HG03064 (cell line): ENCODE measurements around the gene OR8B12.

Source experiments
- ATAC-seq: cut with Tn5 transposase; IDR thresholded peaks from one replicate; pipeline ENCODE4 v1.9.1; 2021; ENCODE audit warnings: low read depth; ENCODE audit not compliant: unreplicated experiment

OR8B12 gene, protein sequence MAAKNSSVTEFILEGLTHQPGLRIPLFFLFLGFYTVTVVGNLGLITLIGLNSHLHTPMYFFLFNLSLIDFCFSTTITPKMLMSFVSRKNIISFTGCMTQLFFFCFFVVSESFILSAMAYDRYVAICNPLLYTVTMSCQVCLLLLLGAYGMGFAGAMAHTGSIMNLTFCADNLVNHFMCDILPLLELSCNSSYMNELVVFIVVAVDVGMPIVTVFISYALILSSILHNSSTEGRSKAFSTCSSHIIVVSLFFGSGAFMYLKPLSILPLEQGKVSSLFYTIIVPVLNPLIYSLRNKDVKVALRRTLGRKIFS

DNA sequence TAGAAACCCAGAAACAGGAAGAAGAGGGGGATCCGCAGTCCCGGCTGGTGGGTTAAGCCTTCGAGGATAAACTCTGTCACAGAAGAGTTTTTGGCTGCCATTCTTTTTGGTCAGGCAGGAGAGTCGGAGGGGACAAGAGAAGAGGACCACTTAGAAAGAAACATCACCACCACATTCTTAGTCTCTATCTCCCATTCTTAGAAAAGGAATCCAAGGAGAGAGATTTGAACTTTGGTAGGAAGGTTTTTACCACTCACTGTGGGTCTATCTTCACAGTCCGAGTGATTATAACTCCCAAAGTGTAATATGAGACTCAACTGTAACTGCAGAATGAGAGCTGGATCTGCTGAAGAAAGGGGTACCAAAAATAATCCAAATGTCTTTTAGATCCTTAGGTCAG is at the start of gene OR8B12:
TSS of gene OR8B12 (minus strand) at position 101 of the 400 bp plus-strand sequence. CDS start at position 101, 0 bp downstream.
- no peak for ATAC-seq

DNA sequence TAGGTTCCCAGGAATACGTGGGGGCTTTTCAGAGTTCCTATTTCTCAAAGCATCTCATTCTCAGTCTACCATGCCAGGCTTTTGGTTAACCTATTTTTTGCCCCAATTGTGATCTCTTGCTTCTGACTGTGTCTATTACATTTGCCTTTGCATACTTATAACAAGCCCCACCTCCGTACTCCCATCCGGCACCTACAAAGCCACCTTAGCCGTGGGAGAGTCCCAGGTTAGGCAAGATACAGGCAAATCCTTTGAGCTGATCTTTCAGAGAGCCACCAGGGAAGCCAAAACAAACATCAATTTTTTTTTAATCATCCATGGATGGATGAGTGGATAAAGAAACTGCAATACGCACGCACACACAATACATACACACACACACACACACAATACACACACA is 49.2 kb upstream of the OR8B12 start:
- no peak for ATAC-seq

DNA sequence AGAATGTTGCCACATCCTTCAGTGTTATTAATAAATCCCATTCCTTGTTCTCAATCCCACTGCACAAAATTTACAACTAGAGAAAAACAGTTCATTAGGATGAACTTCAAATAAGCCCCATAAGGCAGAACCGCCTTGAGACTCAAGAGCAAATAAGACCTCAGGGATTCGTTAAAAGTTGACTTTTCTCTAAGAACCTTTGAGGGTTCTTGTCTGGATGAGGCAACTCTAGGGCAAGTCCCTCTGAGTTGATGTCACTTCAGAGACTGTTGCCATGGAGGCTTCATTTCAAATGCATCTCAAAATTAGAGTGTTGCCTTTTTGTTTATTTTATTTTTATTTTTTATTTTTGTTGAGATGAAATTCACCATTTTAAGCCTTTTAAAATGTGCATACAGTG is 48.0 kb upstream of the OR8B12 start:
- ATAC-seq = no peak

DNA sequence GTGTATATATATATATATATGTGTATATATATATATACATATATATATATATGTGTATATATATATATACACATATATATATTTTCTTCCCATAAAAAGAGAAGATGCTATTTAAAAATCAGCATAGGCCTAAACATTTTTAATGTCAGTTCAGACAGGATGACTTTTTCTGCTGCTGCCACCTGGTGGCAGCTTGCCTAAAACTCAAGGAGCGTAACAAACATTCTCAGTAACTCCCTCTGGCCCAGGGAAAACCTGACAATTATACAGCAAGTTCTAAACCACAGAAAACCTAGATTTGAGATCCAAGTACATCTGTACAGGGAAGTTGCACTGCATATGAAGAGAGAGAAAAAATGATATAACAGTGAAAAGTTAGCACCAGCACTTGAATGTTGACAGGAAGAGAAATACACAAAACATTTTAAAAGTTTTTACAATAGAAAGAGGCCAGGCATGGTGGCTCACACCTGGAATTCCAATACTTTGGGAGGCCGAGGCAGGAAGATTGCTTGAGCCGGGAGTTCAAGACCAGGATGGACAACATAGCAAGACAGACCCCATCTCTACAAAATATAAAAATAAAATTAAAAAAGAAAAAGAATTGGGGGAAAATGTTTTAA is 42.9 kb upstream of the OR8B12 start:
- ATAC-seq = no peak

DNA sequence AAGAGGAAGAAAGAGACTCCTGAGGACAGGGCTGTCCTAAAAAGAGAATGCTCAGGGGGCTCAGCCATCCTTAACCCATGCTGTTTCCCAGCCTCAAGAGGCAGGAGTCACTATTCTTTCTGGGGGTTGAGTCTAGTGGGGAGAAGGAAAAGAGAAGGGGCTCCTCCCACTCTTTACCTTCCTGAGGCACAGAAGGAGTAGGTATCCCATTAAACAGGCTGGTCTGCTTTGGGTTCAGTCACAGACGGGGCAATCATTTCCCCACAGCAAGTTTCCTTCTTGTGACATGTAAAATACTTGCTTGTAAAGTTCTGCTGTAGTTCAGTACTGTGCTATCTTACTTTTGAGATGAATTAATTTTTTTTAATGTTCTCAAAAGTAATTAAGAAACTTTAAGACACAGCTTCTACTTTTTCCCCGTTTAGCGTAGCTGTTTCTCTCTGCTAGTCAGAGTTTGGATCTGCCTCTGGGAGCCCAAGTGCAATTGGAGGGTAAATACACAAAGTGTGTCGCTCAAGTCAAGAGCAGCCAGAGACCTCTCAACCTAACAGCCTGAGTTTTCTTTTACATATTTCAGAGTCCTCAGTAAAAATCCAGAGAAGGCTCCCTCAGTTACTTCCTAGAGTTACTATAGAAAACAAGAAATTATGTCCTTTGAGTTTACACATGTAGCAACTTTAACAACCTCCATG is 41.4 kb upstream of the OR8B12 start:
- ATAC-seq = no peak

DNA sequence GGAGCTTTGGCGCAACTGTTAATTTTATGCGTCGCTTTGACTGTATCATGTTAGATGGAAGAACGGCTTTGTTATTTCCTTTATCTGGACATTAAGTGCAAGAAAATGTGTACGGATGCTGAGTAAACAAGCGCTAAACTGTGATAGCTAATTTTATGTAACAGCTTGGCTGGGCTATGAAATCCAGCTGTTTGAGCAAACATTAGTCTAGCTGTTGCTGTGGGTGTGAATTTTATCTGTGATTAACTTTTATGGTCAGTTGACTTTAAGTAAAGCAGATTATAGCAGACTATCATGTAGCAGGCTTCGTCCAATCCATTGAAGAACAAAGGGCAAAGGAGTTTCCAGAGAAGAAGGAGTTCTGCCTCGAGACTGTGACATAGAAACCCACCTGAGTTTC is 40.3 kb upstream of the OR8B12 start:
- no peak for ATAC-seq

DNA sequence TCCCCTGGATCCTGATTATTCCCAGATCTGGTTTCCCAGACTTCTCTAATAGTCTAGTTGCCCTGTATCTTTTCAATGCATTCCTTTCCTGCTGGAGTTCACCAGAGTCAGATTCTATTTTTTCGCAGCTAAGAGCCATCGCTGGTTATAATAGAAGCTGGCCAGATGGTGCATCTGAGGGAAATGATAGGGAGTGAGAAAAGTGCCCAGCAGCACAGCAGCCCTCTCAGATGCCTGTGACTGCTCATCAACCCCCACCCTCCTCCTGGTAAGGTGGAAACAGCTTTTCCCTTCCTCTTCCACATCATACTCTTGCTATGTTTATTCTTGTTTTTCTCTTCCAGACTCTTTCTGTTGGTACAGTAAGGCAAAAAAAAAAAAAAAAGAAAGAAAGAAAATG is 39.1 kb upstream of the OR8B12 start:
- no peak for ATAC-seq

DNA sequence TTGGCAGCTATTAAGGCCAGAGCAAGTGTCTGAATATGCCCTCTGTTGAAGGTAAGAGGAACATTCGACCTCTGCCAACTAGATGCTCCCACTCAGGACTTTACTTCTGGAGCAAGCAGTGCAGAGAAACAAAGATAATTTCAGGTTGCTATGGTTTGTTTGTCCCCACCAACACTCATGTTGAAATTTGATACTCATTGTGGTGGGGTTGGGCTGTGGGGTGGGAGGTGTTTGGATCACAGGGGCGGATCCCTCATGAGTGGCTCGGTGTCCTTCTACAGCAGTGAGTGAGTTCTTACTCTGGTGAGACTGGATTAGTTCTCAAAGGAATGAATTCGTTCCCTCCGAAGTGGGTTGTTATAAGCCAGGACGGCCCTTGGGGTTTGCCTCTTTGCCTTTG is 38.4 kb upstream of the OR8B12 start:
- ATAC-seq = no peak

DNA sequence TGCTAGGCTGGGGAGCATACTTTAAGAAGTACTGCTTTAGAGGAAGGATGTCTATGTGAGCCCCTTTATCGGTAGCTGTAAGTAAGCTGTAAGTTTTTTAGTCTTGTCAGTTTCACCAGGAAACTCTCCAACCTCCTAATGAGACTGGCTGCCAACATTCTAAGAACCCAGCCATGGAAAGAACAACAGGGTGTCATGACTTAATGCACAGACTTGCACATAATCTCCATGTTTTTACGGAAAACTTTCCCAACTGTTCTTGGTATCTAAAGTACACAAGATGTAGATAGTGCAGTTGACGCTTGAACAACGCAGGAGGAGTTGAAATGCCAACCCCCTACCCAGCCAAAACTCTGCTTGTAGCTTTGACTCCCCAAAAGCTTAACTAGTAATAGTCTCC is 35.3 kb upstream of the OR8B12 start:
- ATAC-seq = no peak

DNA sequence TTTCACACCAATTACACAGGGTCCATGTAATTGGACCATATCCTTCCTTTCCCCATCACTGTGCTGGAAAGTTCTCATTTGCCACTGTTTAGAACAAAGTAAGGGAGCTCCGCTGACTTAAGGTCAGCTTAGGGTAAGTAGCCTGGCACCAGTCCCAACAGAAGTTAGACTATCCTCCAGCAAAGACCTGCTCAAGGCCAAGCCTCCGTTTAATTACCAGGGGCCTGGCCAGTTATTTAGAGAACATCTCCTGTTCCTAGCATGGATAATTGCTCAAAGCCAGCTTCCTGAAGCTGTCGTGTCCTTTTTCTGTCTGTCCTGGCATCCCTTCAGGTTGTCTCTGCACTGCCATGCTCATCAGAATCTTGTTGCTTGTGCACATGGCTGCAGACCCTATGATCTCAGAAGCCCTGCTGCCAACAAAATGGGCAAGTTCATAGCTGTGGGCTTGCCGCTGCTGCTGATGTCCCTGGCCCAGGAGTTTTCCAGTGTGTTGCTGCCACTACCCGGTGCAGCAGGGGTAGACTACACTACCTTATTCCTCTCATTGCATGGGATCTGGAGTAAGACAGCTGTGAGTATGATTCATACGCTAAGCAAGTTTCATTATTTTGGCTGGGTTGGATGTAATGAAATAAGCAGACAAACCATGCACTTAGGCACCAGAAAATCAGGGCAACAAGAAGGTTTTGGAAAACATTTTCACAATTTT is 34.4 kb upstream of the OR8B12 start:
- no peak for ATAC-seq

DNA sequence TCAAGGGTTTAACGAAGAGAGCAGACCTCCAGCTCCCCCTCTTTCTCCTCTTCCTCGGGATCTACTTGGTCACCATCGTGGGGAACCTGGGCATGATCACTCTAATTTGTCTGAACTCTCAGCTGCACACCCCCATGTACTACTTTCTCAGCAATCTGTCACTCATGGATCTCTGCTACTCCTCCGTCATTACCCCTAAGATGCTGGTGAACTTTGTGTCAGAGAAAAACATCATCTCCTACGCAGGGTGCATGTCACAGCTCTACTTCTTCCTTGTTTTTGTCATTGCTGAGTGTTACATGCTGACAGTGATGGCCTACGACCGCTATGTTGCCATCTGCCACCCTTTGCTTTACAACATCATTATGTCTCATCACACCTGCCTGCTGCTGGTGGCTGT is 26.7 kb upstream of the OR8B12 start:
- no peak for ATAC-seq

DNA sequence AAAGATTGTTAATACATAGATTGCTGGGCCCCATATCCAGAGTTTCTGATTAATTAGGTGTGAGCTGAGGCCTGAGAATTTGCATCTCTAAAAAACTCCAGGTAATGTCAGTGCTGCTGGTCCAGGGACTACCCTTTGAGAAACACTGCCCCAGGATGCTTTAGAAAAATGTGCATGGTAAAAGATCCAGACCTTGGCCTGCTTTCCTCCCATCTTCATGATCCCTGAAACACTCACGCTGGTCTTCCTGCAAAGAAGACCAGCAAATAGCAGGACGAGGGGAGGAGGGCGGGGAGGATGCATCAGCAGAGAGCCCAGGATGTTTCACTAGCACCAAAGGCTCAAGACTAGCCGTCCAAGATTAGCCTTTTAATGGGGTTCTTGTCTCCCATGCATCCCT is 26.2 kb upstream of the OR8B12 start, which contains the start of gene OR8A1:
TSS of gene OR8A1 (plus strand) at position 301 of the 400 bp plus-strand sequence. CDS start 123 bp downstream, outside the sequence.
- no peak for ATAC-seq

DNA sequence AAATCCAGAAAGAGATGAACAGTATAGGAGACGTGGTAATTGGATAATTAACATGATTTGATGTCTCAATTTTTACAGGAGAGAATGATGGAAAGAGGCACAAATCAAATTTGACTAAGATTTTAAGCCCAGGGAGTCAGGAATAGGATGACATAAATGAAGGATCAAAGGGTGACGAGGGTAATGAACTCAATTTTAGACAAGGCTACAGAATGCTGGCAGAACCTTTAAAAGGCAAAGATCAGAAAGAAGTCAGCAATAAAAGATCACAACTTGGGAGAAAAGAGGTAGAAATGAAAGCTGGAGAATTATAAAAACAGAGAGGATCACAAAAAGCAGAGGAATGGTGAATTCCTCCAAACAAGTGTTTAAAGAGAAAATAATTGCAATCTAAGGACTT is 13.4 kb upstream of the OR8B12 start:
- no peak for ATAC-seq

DNA sequence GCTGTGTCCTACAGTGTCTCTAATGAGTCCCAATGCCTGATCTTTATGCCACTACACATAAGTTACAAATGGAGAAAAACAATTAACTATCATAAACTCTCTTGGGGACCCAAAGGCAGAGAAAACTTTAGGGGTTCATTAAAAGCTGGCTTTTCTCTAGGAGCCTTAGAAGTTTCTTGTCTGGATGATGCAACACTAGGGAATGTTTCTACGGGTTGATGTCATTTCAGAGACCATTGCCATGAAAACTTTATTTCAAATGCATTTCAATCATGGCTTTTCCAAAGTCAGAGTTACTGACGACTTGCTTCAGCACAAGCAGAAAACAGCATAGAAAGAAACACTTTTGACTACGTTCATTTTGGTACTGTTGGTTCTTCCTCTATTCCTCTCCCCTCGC is 8.5 kb upstream of the OR8B12 start:
- ATAC-seq = no peak

DNA sequence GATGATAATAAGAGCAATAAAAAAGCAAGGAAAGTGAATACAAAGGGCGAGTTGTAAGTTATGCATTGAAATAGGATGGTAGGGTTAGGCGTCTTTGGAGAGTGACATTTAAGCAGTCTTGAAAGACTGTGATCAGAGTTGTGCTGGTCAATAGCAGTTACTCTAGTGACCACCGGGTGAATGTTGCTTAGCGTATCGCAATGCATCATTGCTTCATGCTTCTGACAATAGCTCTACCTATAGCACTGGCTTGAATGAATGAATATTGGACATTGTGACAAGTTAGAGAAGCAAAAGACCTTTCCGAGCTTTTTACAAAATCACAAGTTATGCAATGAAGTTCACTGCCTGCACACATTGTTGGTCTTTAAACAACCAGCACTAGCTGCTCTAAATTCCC is 7.7 kb upstream of the OR8B12 start:
- no peak for ATAC-seq

DNA sequence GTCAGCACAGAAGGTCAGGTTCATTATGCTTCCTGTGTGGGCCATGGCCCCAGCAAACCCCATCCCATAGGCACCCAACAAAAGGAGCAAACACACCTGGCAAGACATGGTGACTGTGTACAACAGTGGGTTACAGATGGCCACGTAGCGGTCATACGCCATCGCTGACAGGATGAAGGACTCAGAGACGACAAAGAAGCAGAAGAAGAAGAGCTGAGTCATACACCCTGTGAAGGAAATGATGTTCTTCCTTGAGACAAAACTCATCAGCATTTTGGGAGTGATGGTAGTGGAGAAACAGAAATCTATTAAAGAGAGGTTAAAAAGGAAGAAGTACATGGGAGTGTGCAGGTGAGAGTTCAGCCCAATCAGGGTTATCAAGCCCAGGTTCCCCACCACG is 309 bp downstream of the OR8B12 start:
- no peak for ATAC-seq

DNA sequence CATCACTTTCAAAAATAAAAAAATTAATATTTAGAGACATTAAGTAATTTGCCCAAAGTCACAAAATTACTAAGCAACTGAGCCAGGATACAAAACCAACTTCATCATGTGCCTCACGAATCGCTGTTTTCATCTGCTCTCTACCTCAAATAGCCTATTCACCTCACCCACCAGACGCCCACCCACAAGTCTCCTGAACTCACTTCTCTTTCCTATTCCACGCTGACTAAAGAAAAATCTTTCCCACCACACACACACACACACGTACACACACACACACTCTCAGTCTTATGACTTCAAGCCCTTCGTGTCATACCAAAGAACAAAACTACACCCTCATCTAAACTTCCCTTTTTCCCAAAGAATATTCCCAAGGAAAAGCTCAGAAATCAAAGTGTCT is 2.2 kb downstream of the OR8B12 start:
- no peak for ATAC-seq

DNA sequence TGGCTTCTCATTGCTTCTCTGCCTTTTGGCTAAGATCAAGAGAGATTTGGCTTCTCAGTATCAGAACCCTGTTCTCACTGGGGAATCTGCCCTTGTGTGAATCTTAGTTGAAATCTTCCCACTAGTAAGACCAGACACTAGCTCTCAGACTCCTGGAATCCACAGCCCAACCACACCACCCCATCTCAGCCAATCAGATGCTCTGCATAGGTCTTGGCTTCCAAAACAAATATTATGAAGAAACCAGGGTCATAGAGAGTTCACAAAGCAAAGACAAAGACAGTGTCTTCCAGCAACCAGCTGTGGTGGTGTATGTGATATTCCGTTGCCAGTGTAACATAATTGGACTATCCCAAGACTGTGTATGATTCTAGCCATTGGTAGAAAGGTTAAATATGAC is 5.4 kb downstream of the OR8B12 start:
- ATAC-seq = no peak

DNA sequence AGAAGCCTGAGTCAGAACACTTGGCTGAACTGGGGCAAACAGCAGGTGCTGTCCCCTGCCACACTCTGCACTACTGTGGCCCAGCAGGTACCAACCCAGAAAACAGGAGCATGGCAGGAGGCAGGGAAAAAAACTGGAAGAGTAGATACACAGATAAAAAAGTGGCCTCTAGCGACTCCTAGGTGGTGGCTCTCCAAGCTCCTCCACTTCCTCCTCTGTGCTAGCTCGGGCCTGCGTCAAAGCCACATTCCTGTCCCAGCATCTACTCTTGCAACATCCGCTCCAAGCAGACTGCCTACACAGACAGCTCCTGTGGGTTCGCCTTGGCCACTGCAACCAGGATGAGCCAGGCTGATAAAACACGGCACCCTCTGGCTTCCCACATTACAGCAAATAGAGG is 6.9 kb downstream of the OR8B12 start:
- no peak for ATAC-seq

DNA sequence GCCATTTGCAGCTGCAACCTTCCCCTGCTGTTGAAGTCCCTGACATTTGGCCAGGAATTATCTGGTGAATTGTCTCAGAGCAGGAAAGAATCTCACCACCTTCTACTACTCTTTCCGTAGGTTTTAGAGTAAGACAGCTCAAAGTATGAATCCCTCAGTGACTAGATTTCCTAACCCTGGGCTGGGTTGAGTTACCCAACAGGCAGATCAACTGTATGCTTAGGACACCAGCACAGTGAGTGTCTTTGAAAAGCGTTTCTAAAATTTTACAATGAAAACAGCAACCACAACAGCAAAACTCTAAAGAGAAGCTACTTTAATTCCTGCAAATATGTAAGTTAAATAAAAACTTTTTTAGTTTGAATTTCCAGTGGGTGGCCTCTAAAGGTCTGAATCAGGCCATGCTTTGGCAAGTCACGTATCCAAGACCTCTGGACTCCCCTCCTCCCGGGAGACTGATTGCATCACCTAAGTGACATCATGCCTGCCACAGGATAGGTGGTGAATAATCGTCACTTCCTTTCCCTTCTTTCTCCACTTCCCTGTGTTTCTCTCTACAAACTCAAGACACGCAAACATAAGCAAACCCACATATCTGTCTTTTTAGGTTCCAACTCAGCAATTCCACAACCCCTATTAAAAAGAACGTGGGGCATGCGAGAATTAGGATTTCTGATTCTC is 7.8 kb downstream of the OR8B12 start:
- no peak for ATAC-seq

DNA sequence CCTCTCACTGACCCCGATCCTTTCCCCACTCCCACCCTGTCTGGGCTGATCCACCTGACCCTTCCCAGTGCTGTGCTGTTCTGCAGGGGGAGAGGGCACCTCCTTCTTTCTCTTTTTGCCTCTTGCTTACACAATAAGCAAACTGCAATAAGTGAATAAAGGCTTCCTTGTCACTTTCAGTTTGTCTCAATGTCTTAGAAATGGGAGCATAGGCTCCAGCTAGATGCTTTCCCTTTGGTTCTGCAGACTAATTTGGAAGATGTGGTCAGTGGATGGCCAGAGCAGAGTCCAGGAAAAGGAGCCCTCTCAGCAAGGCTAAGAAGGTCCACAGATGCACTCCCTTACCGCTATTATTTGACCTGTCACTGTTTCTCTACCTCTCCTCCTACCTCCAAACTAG is 9.4 kb downstream of the OR8B12 start:
- ATAC-seq = no peak
